Liver (tissue), 3 donors: ENCODE measurements around the gene SATB2.

Source experiments
- EGR1 ChIP-seq, 2 donors: IDR thresholded peaks; 2 replicates each; pipeline ENCODE4 v1.6.1; 2016 to 2018; ENCODE audit warnings: antibody characterized with exemption in 2 of 2, low read depth in 2 of 2
- FOXA1 ChIP-seq: IDR thresholded peaks from 2 replicates; pipeline ENCODE4 v1.6.1; 2016; ENCODE audit warnings: antibody characterized with exemption
- TF ChIP-seq, protein P1 (sequence below): fragments of 150-350 bp; IDR thresholded peaks from 2 replicates; pipeline ENCODE4 v1.5.1; 2017; ENCODE audit warnings: improper control_type of control experiment, low read depth, low read length; ENCODE audit not compliant: missing input control
- donor health status: healthy.
- donor health status: healthy.

DNA sequence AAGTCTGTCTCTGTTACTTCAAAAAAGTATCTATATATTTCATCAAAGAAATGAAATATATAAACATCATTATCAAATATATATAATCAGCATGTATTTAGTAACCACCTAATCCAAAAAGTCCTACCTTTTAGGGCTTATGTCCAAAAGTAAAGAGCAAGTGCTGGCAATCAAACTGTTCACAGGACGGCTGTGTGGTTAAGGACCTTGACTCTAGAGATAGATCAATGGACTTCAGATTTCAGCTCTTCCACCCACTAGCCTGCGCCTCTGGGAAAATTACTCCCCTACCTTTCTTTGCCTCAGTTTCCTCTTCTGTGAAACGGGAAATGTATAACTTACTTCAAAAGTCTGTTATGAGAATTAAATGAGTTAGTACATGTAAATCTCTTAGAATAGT, 29.4 kb downstream of the SATB2 start:
- TF ChIP-seq, protein P1, sequence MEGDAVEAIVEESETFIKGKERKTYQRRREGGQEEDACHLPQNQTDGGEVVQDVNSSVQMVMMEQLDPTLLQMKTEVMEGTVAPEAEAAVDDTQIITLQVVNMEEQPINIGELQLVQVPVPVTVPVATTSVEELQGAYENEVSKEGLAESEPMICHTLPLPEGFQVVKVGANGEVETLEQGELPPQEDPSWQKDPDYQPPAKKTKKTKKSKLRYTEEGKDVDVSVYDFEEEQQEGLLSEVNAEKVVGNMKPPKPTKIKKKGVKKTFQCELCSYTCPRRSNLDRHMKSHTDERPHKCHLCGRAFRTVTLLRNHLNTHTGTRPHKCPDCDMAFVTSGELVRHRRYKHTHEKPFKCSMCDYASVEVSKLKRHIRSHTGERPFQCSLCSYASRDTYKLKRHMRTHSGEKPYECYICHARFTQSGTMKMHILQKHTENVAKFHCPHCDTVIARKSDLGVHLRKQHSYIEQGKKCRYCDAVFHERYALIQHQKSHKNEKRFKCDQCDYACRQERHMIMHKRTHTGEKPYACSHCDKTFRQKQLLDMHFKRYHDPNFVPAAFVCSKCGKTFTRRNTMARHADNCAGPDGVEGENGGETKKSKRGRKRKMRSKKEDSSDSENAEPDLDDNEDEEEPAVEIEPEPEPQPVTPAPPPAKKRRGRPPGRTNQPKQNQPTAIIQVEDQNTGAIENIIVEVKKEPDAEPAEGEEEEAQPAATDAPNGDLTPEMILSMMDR = no peak
- TF ChIP-seq FOXA1 (no peak), EGR1 (IDR thresholded peaks at IDR 0.05; ENCODE audit: low read depth in 2 of 2) (no peak)
